Transverse colon (tissue), 4 donors: ENCODE data around the gene RBM44.

Experiments
- EP300 ChIP-seq: sonication (generic); formaldehyde crosslinking; IDR thresholded peaks from one replicate; pipeline ENCODE4 v1.6.1; 2017; ENCODE audit warnings: antibody characterized with exemption, low read depth
- POLR2A ChIP-seq: fragments of 450-650 bp; IDR thresholded peaks from one replicate; pipeline ENCODE4 v1.6.1; 2016; ENCODE audit warnings: antibody characterized with exemption, mild to moderate bottlenecking, moderate library complexity
- POLR2AphosphoS5 ChIP-seq, 3 donors: sonication (generic); formaldehyde crosslinking; IDR thresholded peaks; one replicate each; pipeline ENCODE4 v1.6.1; 2016; ENCODE audit warnings: antibody characterized with exemption in 3 of 3
- TF ChIP-seq, protein P1 (sequence below), 5 experiments: fragments of 200-600 bp in 3 of 5; fragments of 450-650 bp in 2 of 5; sonication (generic) in 3 of 5; IDR thresholded peaks; 1 replicate in 2 of 5; 2 replicates in 3 of 5; pipeline ENCODE4 v1.5.1; 2016 to 2017; ENCODE audit warnings: antibody characterized with exemption in 5 of 5, inconsistent platforms in 3 of 5, mild to moderate bottlenecking in 2 of 5, moderate library complexity in 1 of 5

GRCh38 chr2:237830522-237830921, 31.9 kb downstream of the RBM44 start:
- no peak for TF ChIP-seq POLR2A
- TF ChIP-seq, protein P1, sequence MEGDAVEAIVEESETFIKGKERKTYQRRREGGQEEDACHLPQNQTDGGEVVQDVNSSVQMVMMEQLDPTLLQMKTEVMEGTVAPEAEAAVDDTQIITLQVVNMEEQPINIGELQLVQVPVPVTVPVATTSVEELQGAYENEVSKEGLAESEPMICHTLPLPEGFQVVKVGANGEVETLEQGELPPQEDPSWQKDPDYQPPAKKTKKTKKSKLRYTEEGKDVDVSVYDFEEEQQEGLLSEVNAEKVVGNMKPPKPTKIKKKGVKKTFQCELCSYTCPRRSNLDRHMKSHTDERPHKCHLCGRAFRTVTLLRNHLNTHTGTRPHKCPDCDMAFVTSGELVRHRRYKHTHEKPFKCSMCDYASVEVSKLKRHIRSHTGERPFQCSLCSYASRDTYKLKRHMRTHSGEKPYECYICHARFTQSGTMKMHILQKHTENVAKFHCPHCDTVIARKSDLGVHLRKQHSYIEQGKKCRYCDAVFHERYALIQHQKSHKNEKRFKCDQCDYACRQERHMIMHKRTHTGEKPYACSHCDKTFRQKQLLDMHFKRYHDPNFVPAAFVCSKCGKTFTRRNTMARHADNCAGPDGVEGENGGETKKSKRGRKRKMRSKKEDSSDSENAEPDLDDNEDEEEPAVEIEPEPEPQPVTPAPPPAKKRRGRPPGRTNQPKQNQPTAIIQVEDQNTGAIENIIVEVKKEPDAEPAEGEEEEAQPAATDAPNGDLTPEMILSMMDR (IDR thresholded peaks at IDR 0.05) = no peak
- no peak for TF ChIP-seq EP300
- TF ChIP-seq POLR2AphosphoS5 (IDR thresholded peaks at IDR 0.05) = no peak
